HL-60 (cell line): ENCODE measurements around the gene IRAK3.

Source experiments
- DNase-seq, 2 experiments: peaks; one replicate each; pipeline ENCODE4 v3.0.0-alpha.2; 2010 to 2020; ENCODE audit warnings: low read depth in 1 of 2, low spot score in 1 of 2
- H3K27ac ChIP-seq: fragments of 250-450 bp; sonication (Bioruptor Pico); replicated peaks from 2 replicates; pipeline ENCODE4 v1.5.1; 2020; ENCODE audit warnings: mild to moderate bottlenecking, moderate library complexity
- H3K27me3 ChIP-seq: fragments of 250-450 bp; sonication (Bioruptor Pico); 2 replicates; pipeline ENCODE4 v1.5.1; 2021; ENCODE audit warnings: mild to moderate bottlenecking, moderate library complexity; ENCODE audit not compliant: insufficient read depth, poor library complexity, severe bottlenecking
- H3K4me3 ChIP-seq: replicated peaks from 2 replicates; pipeline ENCODE4 v1.5.1; 2011; ENCODE audit warnings: mild to moderate bottlenecking, control low read depth, low read length; ENCODE audit not compliant: insufficient read depth
- GABPA ChIP-seq: IDR thresholded peaks from 2 replicates; pipeline ENCODE4 v1.6.1; 2012; ENCODE audit warnings: low read depth
- POLR2AphosphoS5 ChIP-seq: IDR thresholded peaks from 2 replicates; pipeline ENCODE4 v1.6.1; 2012; ENCODE audit warnings: low read depth
- SPI1 ChIP-seq: IDR thresholded peaks from 2 replicates; pipeline ENCODE4 v1.6.1; 2012; ENCODE audit warnings: low read depth, mild to moderate bottlenecking, borderline replicate concordance
- TF ChIP-seq, protein P1 (sequence below): IDR thresholded peaks from 2 replicates; pipeline ENCODE4 v1.6.1; 2012; ENCODE audit warnings: low read depth; ENCODE audit not compliant: insufficient replicate concordance
- TF ChIP-seq, protein P2 (sequence below): IDR thresholded peaks from one replicate; pipeline ENCODE4 v1.5.1; 2011; ENCODE audit warnings: low read length, control low read depth, inconsistent platforms; ENCODE audit not compliant: insufficient read depth

Gene IRAK3

DNA sequence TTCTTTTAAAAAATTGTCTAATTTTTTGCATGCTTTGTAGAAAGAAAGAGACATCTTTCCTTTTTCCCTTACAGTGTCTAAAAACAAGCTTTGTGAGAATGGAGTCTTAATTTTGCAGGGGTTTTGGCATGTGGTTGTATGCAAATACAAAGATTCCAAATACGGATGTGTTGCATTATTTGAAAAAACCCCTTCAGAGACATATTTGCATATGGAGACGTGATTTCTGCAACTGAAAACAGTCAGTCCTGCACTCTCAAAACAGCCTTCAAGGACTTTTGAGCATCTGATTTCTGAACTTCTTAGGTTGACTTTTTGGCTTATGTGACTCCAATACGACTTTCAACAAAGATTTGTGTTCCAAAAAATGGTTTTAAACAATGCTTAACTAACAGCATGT is 7.8 kb downstream of the IRAK3 start:
- H3K4me3 ChIP-seq = no peak overlapping the region
- no peaks in the 10 kb centered on the region for H3K27me3 ChIP-seq
- no peak for DNase-seq
- H3K27ac ChIP-seq = no peak overlapping the region
- TF ChIP-seq GABPA (no peak), POLR2AphosphoS5 (no peak), SPI1 (no peak)
- TF ChIP-seq, protein P1, sequence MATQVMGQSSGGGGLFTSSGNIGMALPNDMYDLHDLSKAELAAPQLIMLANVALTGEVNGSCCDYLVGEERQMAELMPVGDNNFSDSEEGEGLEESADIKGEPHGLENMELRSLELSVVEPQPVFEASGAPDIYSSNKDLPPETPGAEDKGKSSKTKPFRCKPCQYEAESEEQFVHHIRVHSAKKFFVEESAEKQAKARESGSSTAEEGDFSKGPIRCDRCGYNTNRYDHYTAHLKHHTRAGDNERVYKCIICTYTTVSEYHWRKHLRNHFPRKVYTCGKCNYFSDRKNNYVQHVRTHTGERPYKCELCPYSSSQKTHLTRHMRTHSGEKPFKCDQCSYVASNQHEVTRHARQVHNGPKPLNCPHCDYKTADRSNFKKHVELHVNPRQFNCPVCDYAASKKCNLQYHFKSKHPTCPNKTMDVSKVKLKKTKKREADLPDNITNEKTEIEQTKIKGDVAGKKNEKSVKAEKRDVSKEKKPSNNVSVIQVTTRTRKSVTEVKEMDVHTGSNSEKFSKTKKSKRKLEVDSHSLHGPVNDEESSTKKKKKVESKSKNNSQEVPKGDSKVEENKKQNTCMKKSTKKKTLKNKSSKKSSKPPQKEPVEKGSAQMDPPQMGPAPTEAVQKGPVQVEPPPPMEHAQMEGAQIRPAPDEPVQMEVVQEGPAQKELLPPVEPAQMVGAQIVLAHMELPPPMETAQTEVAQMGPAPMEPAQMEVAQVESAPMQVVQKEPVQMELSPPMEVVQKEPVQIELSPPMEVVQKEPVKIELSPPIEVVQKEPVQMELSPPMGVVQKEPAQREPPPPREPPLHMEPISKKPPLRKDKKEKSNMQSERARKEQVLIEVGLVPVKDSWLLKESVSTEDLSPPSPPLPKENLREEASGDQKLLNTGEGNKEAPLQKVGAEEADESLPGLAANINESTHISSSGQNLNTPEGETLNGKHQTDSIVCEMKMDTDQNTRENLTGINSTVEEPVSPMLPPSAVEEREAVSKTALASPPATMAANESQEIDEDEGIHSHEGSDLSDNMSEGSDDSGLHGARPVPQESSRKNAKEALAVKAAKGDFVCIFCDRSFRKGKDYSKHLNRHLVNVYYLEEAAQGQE = no peak
- TF ChIP-seq, protein P2, sequence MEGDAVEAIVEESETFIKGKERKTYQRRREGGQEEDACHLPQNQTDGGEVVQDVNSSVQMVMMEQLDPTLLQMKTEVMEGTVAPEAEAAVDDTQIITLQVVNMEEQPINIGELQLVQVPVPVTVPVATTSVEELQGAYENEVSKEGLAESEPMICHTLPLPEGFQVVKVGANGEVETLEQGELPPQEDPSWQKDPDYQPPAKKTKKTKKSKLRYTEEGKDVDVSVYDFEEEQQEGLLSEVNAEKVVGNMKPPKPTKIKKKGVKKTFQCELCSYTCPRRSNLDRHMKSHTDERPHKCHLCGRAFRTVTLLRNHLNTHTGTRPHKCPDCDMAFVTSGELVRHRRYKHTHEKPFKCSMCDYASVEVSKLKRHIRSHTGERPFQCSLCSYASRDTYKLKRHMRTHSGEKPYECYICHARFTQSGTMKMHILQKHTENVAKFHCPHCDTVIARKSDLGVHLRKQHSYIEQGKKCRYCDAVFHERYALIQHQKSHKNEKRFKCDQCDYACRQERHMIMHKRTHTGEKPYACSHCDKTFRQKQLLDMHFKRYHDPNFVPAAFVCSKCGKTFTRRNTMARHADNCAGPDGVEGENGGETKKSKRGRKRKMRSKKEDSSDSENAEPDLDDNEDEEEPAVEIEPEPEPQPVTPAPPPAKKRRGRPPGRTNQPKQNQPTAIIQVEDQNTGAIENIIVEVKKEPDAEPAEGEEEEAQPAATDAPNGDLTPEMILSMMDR = no peak

DNA sequence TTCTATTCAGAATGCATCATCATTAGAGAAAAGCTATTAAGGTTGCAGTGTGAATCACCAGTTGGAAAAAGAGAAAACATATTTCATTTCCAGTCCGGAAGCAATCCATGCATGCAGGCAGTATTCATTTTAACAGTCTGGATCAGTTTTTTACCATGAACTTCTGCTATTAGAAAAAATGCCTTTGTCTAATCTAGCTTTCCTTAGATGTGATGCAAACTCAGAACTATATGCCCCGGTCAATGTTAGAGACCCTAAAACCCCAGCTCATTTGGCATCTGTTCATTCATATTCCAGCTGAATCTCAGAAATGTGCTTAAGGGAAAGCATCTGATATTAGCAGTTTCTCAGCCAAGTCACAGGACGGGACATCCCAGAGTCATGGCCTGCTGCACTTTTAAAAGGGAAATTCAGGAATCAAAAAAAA is 8.5 kb downstream of the IRAK3 start:
- DNase-seq = no peak
- H3K27me3 ChIP-seq = no peaks in the 10 kb centered on the region
- no peak overlapping the region for H3K4me3 ChIP-seq
- H3K27ac ChIP-seq = no peak overlapping the region
- TF ChIP-seq SPI1 (no peak), GABPA (no peak), POLR2AphosphoS5 (no peak)
- TF ChIP-seq, protein P1 = no peak
- TF ChIP-seq, protein P2 = no peak

DNA sequence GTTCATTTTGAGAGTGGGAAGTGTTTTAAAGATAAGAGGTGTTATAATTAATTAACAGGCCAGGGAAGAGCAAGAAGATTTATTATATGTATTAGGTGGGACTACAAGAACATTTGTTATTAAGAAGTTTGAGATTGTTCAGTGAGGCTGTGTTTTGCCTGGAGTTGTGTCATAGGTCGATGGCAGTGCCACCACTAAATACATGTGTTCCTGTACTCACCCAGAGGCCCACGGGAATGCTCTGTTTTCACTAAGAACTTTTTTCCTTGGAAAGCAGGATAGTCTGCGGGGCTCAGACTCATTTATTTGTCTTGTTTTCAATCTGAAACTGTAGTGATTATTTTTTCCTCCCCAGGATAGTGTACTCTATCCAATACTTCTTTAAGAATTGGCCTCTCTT is 10.1 kb downstream of the IRAK3 start:
- H3K27me3 ChIP-seq = no peaks in the 10 kb centered on the region
- H3K4me3 ChIP-seq = no peak overlapping the region
- H3K27ac ChIP-seq = no peak overlapping the region
- no peak for DNase-seq
- TF ChIP-seq, protein P2 = no peak
- no peak for TF ChIP-seq SPI1

DNA sequence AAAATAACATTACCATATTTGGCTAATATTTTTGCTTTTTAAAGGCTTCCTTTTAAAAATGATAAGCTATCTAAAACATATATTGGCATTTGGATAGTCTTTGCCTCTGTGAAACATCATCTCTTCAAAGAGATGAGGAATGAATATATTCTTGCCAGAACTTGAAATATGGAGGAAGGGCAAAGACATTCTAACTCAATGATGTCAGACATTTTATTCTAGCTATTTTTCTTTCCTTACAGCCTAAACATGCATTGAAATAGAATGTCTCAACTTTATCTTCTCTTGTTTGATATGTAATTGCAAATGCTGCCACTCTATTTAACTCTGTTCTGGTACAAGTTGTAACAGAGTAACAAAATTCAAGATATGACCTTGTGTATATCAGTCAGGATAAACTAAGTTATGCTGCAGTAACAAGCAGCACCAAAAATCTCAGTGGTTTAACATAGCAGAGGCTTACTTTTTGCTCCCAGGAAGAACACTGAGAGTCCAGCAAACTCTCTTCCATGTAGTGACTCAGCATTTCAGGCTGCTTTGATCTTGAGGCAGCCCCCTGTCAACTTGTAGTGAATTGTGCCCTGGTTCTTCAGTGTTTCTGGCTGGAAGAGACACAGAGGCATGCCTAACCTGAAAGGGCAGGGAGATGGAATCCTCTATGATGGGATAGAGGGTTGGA is 11.0 kb downstream of the IRAK3 start:
- no peak for DNase-seq
- Histone ChIP-seq H3K4me3 (no peak overlapping the region), H3K27me3 (no peaks in the 10 kb centered on the region), H3K27ac (no peak overlapping the region)
- TF ChIP-seq, protein P2 = no peak
- no peak for TF ChIP-seq SPI1
- TF ChIP-seq, protein P1 = no peak
- no peak for TF ChIP-seq POLR2AphosphoS5
- TF ChIP-seq GABPA = no peak
